GM19397 (cell line): ENCODE data around the gene KNSTRN.

ENCODE experiments used
- ATAC-seq: cut with Tn5 transposase; IDR thresholded peaks from one replicate; pipeline ENCODE4 v1.9.1; 2021; ENCODE audit warnings: mild to moderate bottlenecking, moderate library complexity; ENCODE audit not compliant: unreplicated experiment

The KNSTRN gene

GRCh38 chr15:40345225-40345866, 37.2 kb upstream of the KNSTRN start:
- ATAC-seq: no peak

GRCh38 chr15:40345867-40346578, 36.5 kb upstream of the KNSTRN start:
- no peak for ATAC-seq

- ATAC-seq: no peak
Observed at GRCh38 chr15:40346579-40347558, 35.7 kb upstream of the KNSTRN start.

GRCh38 chr15:40347559-40348473, 34.7 kb upstream of the KNSTRN start:
- no peak for ATAC-seq

GRCh38 chr15:40348474-40348870, 34.0 kb upstream of the KNSTRN start:
- ATAC-seq: no peak

DNA sequence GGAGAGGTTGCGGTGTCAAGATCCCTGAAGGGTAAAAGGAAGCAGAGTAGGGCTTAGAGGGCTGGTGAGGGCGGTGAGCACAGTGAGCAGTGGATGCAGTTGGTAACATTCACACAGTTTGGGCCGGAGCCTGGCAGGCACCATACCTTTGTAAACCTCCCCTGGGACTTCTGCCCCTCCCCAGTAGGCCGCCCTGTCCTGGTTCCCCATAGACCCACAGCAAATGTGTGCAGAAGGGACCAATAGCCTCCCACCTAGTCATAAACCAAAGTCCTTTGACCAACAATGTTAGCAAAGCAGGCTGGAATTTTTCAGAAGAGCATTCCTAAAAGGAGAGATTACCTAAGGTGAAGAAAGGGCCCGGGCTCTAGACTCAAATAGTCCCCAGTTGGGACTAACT, 33.4 kb upstream of the KNSTRN start:
- no peak for ATAC-seq

- ATAC-seq: no peak
Observed at GRCh38 chr15:40352281-40352901, 30.1 kb upstream of the KNSTRN start.

GRCh38 chr15:40353697-40354096, 28.8 kb upstream of the KNSTRN start:
- ATAC-seq: no peak

GRCh38 chr15:40354408-40355171, 27.9 kb upstream of the KNSTRN start:
- no peak for ATAC-seq

DNA sequence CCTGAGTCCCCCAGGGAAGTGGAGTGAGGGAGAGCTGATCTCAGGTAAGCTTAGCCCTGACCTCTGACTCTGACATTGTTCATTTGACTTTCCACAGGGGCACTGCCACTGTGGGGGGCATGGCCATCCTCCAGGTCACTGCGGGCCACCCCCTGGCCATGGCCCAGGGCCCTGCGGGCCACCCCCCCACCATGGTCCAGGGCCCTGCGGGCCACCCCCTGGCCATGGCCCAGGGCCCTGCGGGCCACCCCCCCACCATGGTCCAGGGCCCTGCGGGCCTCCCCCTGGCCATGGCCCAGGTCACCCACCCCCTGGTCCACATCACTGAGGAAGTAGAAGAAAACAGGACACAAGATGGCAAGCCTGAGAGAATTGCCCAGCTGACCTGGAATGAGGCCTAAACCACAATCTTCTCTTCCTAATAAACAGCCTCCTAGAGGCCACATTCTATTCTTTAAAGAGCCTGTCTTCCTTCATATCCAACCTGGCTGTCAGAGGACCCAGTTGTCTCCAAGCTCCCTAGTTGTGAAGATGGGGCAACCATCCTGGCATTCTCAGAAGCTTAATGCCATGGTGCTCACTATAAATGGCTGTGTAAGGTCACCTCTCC, 26.4 kb upstream of the KNSTRN start:
- ATAC-seq: no peak

- no peak for ATAC-seq
Observed at GRCh38 chr15:40357246-40357645, 25.3 kb upstream of the KNSTRN start.

- peak; percentile 87 for ATAC-seq
Observed at GRCh38 chr15:40357723-40358470, 24.6 kb upstream of the KNSTRN start, which contains the start of gene DISP2. Gene DISP2 (plus strand): TSS chr15:40358219. CDS start chr15:40358322, 103 bp downstream.

GRCh38 chr15:40358471-40359353, 23.8 kb upstream of the KNSTRN start:
- ATAC-seq: peak; percentile 9

DNA sequence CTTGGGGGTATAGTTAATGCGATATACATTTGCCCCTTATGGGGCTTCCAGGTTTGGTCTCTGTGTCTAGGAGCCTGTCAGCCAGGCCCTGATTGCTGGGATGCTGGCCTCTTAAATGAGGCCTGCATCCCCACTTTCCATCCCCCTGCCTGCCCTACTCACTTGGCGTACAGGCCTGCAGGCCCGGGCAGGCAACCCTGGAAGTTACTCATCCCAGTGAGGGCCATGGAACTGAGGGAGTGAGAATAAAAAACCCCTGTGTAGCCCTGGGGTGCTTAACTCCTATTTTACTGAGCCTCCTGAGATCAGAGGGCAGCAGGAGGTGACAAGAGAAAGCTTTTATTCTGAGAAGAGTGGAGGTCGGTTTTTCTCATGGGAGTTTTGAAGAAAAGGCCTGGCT, 22.5 kb upstream of the KNSTRN start:
- ATAC-seq: no peak

DNA sequence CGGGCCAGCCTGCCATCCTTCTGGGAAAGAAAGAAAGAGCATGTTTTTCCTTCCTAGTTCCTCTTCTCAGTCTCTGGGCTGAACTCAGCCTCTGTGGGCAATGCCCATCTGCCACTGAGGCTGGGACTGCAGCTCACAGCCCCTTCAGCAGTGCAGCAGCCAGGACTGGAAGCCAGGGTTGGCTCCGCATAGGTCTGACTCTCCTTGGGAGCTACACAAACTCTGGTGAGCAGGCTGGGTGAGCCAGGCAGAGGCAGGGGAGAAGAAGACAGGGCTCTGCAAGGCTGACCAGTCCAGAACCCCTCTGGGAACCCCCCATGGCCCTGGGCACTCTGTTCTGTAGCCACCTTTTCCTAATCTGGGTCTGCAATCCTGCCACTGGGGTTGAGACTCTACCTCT, 20.9 kb upstream of the KNSTRN start:
- ATAC-seq: no peak

DNA sequence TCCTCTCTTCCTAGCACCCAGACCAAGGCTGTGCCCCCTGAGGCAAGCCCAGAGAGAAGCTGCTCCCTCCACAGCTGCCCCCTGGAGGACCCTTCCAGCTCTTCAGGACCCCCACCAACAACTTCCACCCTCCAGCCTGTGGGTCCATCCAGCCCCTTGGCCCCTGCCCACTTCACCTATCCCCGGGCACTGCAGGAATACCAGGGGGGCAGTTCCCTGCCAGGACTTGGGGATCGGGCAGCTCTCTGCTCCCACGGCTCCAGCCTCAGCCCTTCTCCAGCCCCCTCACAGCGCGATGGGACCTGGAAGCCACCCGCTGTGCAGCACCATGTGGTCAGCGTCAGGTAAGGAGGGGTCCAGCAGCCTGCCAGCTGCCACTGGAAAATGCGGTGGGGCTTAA, 18.9 kb upstream of the KNSTRN start:
- no peak for ATAC-seq

- no peak for ATAC-seq
Observed at GRCh38 chr15:40364251-40364650, 18.3 kb upstream of the KNSTRN start.
